ENCODE data around the gene SLC38A6. TPM values are rescaled to one million over a fixed set of nuclear protein-coding genes. Genes with fewer than 3 reads are reported as not detected.

Gene SLC38A6
- total and polyA plus RNA-seq, 2 of the 8 experiments (the other 6 are each of a cell fraction or from before 2014, with no cell fraction given), result 8.1 to 9.8 TPM

GRCh38 chr14:60974090-60974651 is 6.9 kb upstream of the SLC38A6 start:
- H3K27me3 ChIP-seq (replicated peaks in 1 of 4; ENCODE audit: control insufficient read depth in 3 of 4, extremely low read depth in 1 of 4, insufficient read depth in 3 of 4, low read length in 3 of 4), result no peaks in the 10 kb centered on the region
- no peak overlapping the region for H2BK120ac ChIP-seq (replicated peaks; ENCODE audit: low read depth, low read length)
- DNase-seq (ENCODE audit: low read depth in 1 of 2, low spot score in 2 of 2) (no peak), FAIRE-seq (no peak)
- TF ChIP-seq CBX5 (IDR thresholded peaks at IDR 0.05; ENCODE audit: low read depth, low read length), result no peak
- TF ChIP-seq SIX5 (IDR thresholded peaks at IDR 0.05; ENCODE audit: low read depth, low read length), result no peak
- TF ChIP-seq CREB1 (IDR thresholded peaks at IDR 0.05), result no peak
- no peak for TF ChIP-seq ASH2L (IDR thresholded peaks at IDR 0.05; ENCODE audit: low read length)
- no peak for TF ChIP-seq TAF1 (IDR thresholded peaks at IDR 0.05; ENCODE audit: low read depth, low read length)
- TF ChIP-seq CEBPB (IDR thresholded peaks at IDR 0.05; ENCODE audit: low read depth, low read length), result no peak
- no peak for TF ChIP-seq SP1 (IDR thresholded peaks at IDR 0.05; ENCODE audit: low read depth, low read length)
- no peak for TF ChIP-seq KDM5A (IDR thresholded peaks at IDR 0.05; ENCODE audit: low read length)
- TF ChIP-seq, protein P1, sequence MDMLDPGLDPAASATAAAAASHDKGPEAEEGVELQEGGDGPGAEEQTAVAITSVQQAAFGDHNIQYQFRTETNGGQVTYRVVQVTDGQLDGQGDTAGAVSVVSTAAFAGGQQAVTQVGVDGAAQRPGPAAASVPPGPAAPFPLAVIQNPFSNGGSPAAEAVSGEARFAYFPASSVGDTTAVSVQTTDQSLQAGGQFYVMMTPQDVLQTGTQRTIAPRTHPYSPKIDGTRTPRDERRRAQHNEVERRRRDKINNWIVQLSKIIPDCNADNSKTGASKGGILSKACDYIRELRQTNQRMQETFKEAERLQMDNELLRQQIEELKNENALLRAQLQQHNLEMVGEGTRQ (IDR thresholded peaks at IDR 0.05; ENCODE audit: low read length), result no peak
- no peak for TF ChIP-seq RBBP5 (IDR thresholded peaks at IDR 0.05; ENCODE audit: borderline replicate concordance, low read depth, low read length)
- no peak for TF ChIP-seq HDAC2 (IDR thresholded peaks at IDR 0.05; ENCODE audit: borderline replicate concordance in 1 of 2, low read depth in 2 of 2, low read length in 2 of 2)
- TF ChIP-seq CHD2 (IDR thresholded peaks at IDR 0.05; ENCODE audit: low read length), result no peak
- no peak for TF ChIP-seq JUN (IDR thresholded peaks at IDR 0.05; ENCODE audit: low read depth, low read length)
- TF ChIP-seq BRCA1 (IDR thresholded peaks at IDR 0.05; ENCODE audit: low read depth, low read length), result no peak
- H3K23ac ChIP-seq (ENCODE audit: insufficient read length), result no peak overlapping the region
- H2BK12ac ChIP-seq (ENCODE audit: low read depth, low read length), result no peak overlapping the region
- no peak overlapping the region for H4K8ac ChIP-seq (ENCODE audit: extremely low read depth, insufficient read depth, low read length)
- no peak overlapping the region for H2BK15ac ChIP-seq (ENCODE audit: low read length)
- CTCF ChIA-PET (ENCODE audit: partially characterized antibody), result no interaction called here
- H3K23me2 ChIP-seq (ENCODE audit: low read depth, low read length), result no peaks in the 10 kb centered on the region
- no peaks in the 10 kb centered on the region for H3K79me1 ChIP-seq (ENCODE audit: low read depth, low read length)
- 88% methylated on average over 6 of the region's 6 CpGs; no CpG with 5 or more reads in 1 of the 2 experiments for WGBS, 2 experiments (ENCODE audit: extremely low coverage in 1 of 2, insufficient coverage in 1 of 2, insufficient read length in 1 of 2, insufficient replicate concordance in 2 of 2, low coverage in 1 of 2, low lambda C conversion rate in 2 of 2, missing lambda C conversion rate in 1 of 2)
- peaks cover 0 to 41% (median 12%) of the 10 kb centered on the region in 4 experiments; a peak in 6 of 8 replicates for H3K36me3 ChIP-seq (ENCODE audit: control insufficient read depth in 2 of 4, insufficient read depth in 4 of 4, low read length in 3 of 4)
- no peak overlapping the region for H2AFZ ChIP-seq (ENCODE audit: low read length)
- no peak overlapping the region for H3K27ac ChIP-seq (ENCODE audit: low read depth, low read length)
- H3K4me2 ChIP-seq (ENCODE audit: insufficient read depth in 1 of 2, low read depth in 2 of 2, low read length in 2 of 2), result no peak overlapping the region
- no peak overlapping the region for H2AK5ac ChIP-seq (ENCODE audit: low read depth, low read length)
- no peak overlapping the region for H3K9ac ChIP-seq (replicated peaks in 1 of 4; ENCODE audit: extremely low read depth in 1 of 4, low read depth in 3 of 4, low read length in 3 of 4)
- H2BK5ac ChIP-seq (ENCODE audit: low read depth, low read length), result no peak overlapping the region
- H4K5ac ChIP-seq (ENCODE audit: insufficient read length, low read depth, low read length), result no peak overlapping the region
- no peak overlapping the region for H3K4me3 ChIP-seq (ENCODE audit: extremely low read depth in 1 of 4, insufficient read depth in 2 of 4, low read depth in 3 of 4, low read length in 4 of 4)
- H3K79me2 ChIP-seq (ENCODE audit: control insufficient read depth in 1 of 2, insufficient read depth in 2 of 2, low read length in 2 of 2), result peaks cover 0 to 8% of the 10 kb centered on the region in 2 experiments; a peak in 2 of 4 replicates
- H3K9me3 ChIP-seq (ENCODE audit: insufficient read depth in 2 of 2, low read depth in 1 of 2, low read length in 1 of 2), result no peaks in the 10 kb centered on the region
- no peaks in the 10 kb centered on the region for H3K4me1 ChIP-seq (replicated peaks in 1 of 4; ENCODE audit: control insufficient read depth in 3 of 4, insufficient read depth in 4 of 4, low read length in 3 of 4)
- no peak overlapping the region for H4K91ac ChIP-seq (replicated peaks; ENCODE audit: insufficient read length, low read length)
- no peak overlapping the region for H3K18ac ChIP-seq (ENCODE audit: extremely low read depth, low read length)
- H3K56ac ChIP-seq (replicated peaks; ENCODE audit: insufficient read length, low read depth, low read length), result no peak overlapping the region
- peaks cover 0 to 3% of the 10 kb centered on the region in 2 experiments for H4K20me1 ChIP-seq (replicated peaks in 1 of 2; ENCODE audit: control insufficient read depth in 1 of 2, insufficient read depth in 2 of 2, low read length in 2 of 2)
- H3K14ac ChIP-seq (ENCODE audit: insufficient read length), result no peak overlapping the region
- POLR2A ChIA-PET (ENCODE audit: partially characterized antibody), result no interaction called here
- H2BK20ac ChIP-seq (ENCODE audit: low read length), result no peak overlapping the region
- H3K4ac ChIP-seq (replicated peaks; ENCODE audit: insufficient read length, low read depth, low read length), result no peak overlapping the region
